Measurements from ENCODE around the gene MMP21.

DNA sequence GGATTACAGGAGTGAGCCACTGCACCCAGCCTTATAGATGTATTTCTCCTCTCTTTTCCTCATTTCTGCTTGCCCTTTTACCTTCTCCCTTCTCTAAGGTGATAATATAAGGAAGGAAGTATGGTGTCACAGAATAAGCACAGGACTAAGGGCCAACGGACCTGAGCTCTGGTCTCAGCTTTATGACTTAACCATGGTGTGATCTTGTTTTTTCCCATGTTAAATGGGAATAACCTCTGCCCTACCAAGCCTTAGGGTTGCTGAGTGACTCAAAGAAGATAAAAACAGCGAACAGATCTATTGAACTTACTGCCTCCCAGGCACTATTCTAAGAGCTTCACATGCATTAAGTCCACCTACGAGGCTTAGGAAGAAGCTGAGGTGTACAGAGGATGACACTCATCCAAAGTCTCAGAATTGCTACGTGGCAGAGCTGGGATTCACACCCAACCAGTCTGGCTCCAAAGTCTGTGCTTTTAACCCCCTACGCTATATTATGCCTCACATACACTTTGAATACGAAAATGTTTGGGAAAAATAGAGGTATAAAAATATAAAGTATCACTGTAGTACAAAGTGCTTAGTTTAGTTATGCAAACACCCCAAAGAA lies 41.8 kb upstream of the MMP21 start:
- TF ChIP-seq, protein P1, sequence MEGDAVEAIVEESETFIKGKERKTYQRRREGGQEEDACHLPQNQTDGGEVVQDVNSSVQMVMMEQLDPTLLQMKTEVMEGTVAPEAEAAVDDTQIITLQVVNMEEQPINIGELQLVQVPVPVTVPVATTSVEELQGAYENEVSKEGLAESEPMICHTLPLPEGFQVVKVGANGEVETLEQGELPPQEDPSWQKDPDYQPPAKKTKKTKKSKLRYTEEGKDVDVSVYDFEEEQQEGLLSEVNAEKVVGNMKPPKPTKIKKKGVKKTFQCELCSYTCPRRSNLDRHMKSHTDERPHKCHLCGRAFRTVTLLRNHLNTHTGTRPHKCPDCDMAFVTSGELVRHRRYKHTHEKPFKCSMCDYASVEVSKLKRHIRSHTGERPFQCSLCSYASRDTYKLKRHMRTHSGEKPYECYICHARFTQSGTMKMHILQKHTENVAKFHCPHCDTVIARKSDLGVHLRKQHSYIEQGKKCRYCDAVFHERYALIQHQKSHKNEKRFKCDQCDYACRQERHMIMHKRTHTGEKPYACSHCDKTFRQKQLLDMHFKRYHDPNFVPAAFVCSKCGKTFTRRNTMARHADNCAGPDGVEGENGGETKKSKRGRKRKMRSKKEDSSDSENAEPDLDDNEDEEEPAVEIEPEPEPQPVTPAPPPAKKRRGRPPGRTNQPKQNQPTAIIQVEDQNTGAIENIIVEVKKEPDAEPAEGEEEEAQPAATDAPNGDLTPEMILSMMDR (conservative IDR thresholded peaks at IDR 0.05; ENCODE audit: low read depth in 2 of 2): no peak
- no peak for TF ChIP-seq ZNF462 (CRISPR knock-in tag; IDR thresholded peaks at IDR 0.05)
- no peak for TF ChIP-seq POLR2AphosphoS5 (IDR thresholded peaks at IDR 0.05; ENCODE audit: low read depth)
- TF ChIP-seq EZH2 (IDR thresholded peaks at IDR 0.05; ENCODE audit: low read depth, unreplicated experiment): no peak
- TF ChIP-seq CREB1 (CRISPR knock-in tag; IDR thresholded peaks at IDR 0.05; ENCODE audit: low read depth): no peak
- TF ChIP-seq ZNF331 (CRISPR knock-in tag; IDR thresholded peaks at IDR 0.05; ENCODE audit: low read depth): no peak
- TF ChIP-seq REST (IDR thresholded peaks at IDR 0.05; ENCODE audit: unreplicated experiment): no peak
- TF ChIP-seq EZH2phosphoT487 (IDR thresholded peaks at IDR 0.05; ENCODE audit: unreplicated experiment): no peak
- TF ChIP-seq STAT1 (IDR thresholded peaks at IDR 0.05; ENCODE audit: unreplicated experiment): no peak
- no peak for TF ChIP-seq NANOG (IDR thresholded peaks at IDR 0.05; ENCODE audit: borderline replicate concordance)
- TF ChIP-seq, protein P2, sequence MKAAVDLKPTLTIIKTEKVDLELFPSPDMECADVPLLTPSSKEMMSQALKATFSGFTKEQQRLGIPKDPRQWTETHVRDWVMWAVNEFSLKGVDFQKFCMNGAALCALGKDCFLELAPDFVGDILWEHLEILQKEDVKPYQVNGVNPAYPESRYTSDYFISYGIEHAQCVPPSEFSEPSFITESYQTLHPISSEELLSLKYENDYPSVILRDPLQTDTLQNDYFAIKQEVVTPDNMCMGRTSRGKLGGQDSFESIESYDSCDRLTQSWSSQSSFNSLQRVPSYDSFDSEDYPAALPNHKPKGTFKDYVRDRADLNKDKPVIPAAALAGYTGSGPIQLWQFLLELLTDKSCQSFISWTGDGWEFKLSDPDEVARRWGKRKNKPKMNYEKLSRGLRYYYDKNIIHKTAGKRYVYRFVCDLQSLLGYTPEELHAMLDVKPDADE (IDR thresholded peaks at IDR 0.05): no peak
